ENCODE data around the gene PIBF1.

GRCh38 chr13:72985610-72986009 is 203.7 kb downstream of the PIBF1 start:
- TF ChIP-seq POLR2A (IDR thresholded peaks at IDR 0.05) (no peak), CTCF (IDR thresholded peaks at IDR 0.05) (no peak)
